Loucy (cell line): Measurements from ENCODE around the gene ZDHHC12.

Experiments used
- H2AFZ ChIP-seq: fragments of 200-600 bp; sonication (generic); 2 replicates; pipeline ENCODE4 v1.6.0; 2016; ENCODE audit warnings: antibody characterized with exemption, mild to moderate bottlenecking, low read length, moderate library complexity
- H3F3A ChIP-seq: fragments of 200-600 bp; 2 replicates; pipeline ENCODE4 v1.6.0; 2016; ENCODE audit warnings: antibody characterized with exemption, low read depth, mild to moderate bottlenecking
- H3K27me3 ChIP-seq: fragments of 200-600 bp; sonication (generic); 2 replicates; pipeline ENCODE4 v1.6.1; 2014; ENCODE audit warnings: low read length, mild to moderate bottlenecking; ENCODE audit not compliant: insufficient read depth, poor library complexity, severe bottlenecking
- H3K36me3 ChIP-seq: fragments of 200-600 bp; sonication (generic); 2 replicates; pipeline ENCODE4 v1.6.1; 2016; ENCODE audit warnings: low read length; ENCODE audit not compliant: insufficient read depth
- H3K4me1 ChIP-seq: fragments of 200-600 bp; sonication (generic); 2 replicates; pipeline ENCODE4 v1.5.1; 2014; ENCODE audit warnings: low read length, mild to moderate bottlenecking; ENCODE audit not compliant: insufficient read depth, poor library complexity, severe bottlenecking
- H3K4me2 ChIP-seq: fragments of 200-600 bp; sonication (generic); 2 replicates; pipeline ENCODE4 v1.6.0; 2014; ENCODE audit warnings: antibody characterized with exemption, low read length, low read depth, mild to moderate bottlenecking; ENCODE audit not compliant: poor library complexity, severe bottlenecking
- H3K4me3 ChIP-seq: fragments of 200-600 bp; sonication (generic); 2 replicates; pipeline ENCODE4 v1.5.1; 2014; ENCODE audit warnings: low read length, mild to moderate bottlenecking, mixed read lengths; ENCODE audit not compliant: poor library complexity, severe bottlenecking
- H3K79me2 ChIP-seq: fragments of 200-600 bp; sonication (generic); 2 replicates; pipeline ENCODE4 v1.6.1; 2014; ENCODE audit warnings: low read length; ENCODE audit not compliant: insufficient read depth
- H3K9ac ChIP-seq: fragments of 200-600 bp; sonication (generic); 2 replicates; pipeline ENCODE4 v1.6.0; 2014; ENCODE audit warnings: mild to moderate bottlenecking, low read depth, low read length, moderate library complexity; ENCODE audit not compliant: poor library complexity, severe bottlenecking
- H3K9me2 ChIP-seq: fragments of 200-600 bp; sonication (generic); replicated peaks from 2 replicates; pipeline ENCODE4 v1.6.1; 2016; ENCODE audit warnings: low read depth, low read length, mixed read lengths
- H3K9me3 ChIP-seq: fragments of 200-600 bp; sonication (generic); 2 replicates; pipeline ENCODE4 v1.6.1; 2014; ENCODE audit warnings: mild to moderate bottlenecking, antibody characterized with exemption, low read length, low read depth; ENCODE audit not compliant: insufficient read depth
- H4K20me1 ChIP-seq: fragments of 200-600 bp; sonication (generic); 2 replicates; pipeline ENCODE4 v1.6.0; 2014; ENCODE audit warnings: antibody characterized with exemption, low read length, mild to moderate bottlenecking; ENCODE audit not compliant: insufficient read depth, poor library complexity, severe bottlenecking
- EZH2phosphoT487 ChIP-seq: fragments of 200-600 bp; IDR thresholded peaks from 2 replicates; pipeline ENCODE4 v1.6.1; 2018; ENCODE audit warnings: antibody characterized with exemption, mild to moderate bottlenecking, moderate library complexity, borderline replicate concordance
- TF ChIP-seq, protein P1 (sequence below): fragments of 200-600 bp; sonication (generic); conservative IDR thresholded peaks from 2 replicates; pipeline ENCODE4 v1.5.1; 2014; ENCODE audit warnings: mild to moderate bottlenecking, antibody characterized with exemption, low read length

Gene ZDHHC12

GRCh38 chr9:128757602-128758001, 33.7 kb upstream of the ZDHHC12 start:
- no peak overlapping the region for H2AFZ ChIP-seq
- H3K9me3 ChIP-seq = no peaks in the 10 kb centered on the region
- H3K36me3 ChIP-seq = no peaks in the 10 kb centered on the region
- no peaks in the 10 kb centered on the region for H3F3A ChIP-seq
- no peaks in the 10 kb centered on the region for H3K9me2 ChIP-seq
- H3K9ac ChIP-seq = no peak overlapping the region
- no peaks in the 10 kb centered on the region for H3K79me2 ChIP-seq
- no peaks in the 10 kb centered on the region for H3K4me1 ChIP-seq
- no peak overlapping the region for H3K4me3 ChIP-seq
- no peaks in the 10 kb centered on the region for H3K27me3 ChIP-seq
- no peak for TF ChIP-seq EZH2phosphoT487
- TF ChIP-seq, protein P1, sequence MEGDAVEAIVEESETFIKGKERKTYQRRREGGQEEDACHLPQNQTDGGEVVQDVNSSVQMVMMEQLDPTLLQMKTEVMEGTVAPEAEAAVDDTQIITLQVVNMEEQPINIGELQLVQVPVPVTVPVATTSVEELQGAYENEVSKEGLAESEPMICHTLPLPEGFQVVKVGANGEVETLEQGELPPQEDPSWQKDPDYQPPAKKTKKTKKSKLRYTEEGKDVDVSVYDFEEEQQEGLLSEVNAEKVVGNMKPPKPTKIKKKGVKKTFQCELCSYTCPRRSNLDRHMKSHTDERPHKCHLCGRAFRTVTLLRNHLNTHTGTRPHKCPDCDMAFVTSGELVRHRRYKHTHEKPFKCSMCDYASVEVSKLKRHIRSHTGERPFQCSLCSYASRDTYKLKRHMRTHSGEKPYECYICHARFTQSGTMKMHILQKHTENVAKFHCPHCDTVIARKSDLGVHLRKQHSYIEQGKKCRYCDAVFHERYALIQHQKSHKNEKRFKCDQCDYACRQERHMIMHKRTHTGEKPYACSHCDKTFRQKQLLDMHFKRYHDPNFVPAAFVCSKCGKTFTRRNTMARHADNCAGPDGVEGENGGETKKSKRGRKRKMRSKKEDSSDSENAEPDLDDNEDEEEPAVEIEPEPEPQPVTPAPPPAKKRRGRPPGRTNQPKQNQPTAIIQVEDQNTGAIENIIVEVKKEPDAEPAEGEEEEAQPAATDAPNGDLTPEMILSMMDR = no peak
- no peak overlapping the region for H3K4me2 ChIP-seq
- no peaks in the 10 kb centered on the region for H4K20me1 ChIP-seq

- Histone ChIP-seq H3K4me1 (no peaks in the 10 kb centered on the region), H3K27me3 (no peaks in the 10 kb centered on the region), H3K4me2 (no peak overlapping the region), H3K9me2 (no peaks in the 10 kb centered on the region), H3F3A (no peaks in the 10 kb centered on the region), H3K9me3 (no peaks in the 10 kb centered on the region), H3K79me2 (no peaks in the 10 kb centered on the region), H4K20me1 (no peaks in the 10 kb centered on the region), H3K9ac (no peak overlapping the region), H3K36me3 (no peaks in the 10 kb centered on the region), H3K4me3 (no peak overlapping the region), H2AFZ (no peak overlapping the region)
- no peak for TF ChIP-seq EZH2phosphoT487
- TF ChIP-seq, protein P1 = no peak
Measured at GRCh38 chr9:128753627-128754026, 29.7 kb upstream of the ZDHHC12 start.

DNA sequence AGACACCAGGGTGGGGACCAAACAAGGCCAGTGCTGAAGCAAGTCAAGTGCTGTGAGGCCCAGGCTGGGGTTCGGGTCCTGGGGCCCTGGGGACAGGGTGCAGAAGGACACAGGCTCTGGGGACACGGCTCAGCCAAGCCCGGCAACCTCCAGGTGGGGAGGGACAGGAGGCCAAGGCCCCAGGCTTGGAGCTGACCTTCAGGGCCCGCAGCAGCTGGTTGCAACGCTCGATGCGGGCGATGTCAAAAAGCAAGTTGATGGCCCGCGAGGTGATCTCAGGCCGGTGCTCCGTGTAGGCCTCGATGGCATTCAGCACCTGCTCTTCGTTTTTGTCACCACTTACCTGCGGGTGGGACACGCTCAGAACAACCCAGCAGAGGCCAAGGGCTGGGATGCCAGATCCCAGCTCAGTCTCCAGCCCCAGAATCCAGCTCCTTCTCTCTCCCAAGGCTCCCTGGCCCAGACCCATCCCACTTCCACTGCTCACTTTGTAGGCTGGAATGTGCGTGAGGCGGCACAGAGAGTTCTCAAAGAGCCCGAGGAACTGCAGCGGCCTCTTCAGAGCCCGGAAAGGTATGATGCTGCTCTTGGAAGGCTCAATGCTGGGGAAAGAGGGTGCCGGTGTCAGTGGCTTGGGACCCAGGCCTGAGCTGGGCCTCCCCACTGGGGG, 27.1 kb upstream of the ZDHHC12 start:
- Histone ChIP-seq H3K79me2 (no peaks in the 10 kb centered on the region), H3K9me2 (no peaks in the 10 kb centered on the region), H3F3A (no peaks in the 10 kb centered on the region), H2AFZ (no peak overlapping the region), H3K27me3 (no peaks in the 10 kb centered on the region), H3K4me3 (no peak overlapping the region), H3K9me3 (no peaks in the 10 kb centered on the region), H3K4me1 (no peaks in the 10 kb centered on the region), H4K20me1 (no peaks in the 10 kb centered on the region), H3K36me3 (no peaks in the 10 kb centered on the region), H3K4me2 (no peak overlapping the region), H3K9ac (no peak overlapping the region)
- TF ChIP-seq EZH2phosphoT487 = no peak
- TF ChIP-seq, protein P1 = no peak
